GM12878 (cell line): ENCODE results near the gene HNRNPM. TPM values are rescaled to one million over a fixed set of nuclear protein-coding genes. Genes with fewer than 3 reads are reported as not detected.

ENCODE experiments used
- CBX5 ChIP-seq: sonication (generic); IDR thresholded peaks from 2 replicates; pipeline ENCODE4 v1.6.1; 2016; ENCODE audit warnings: low read depth, moderate library complexity, mild to moderate bottlenecking, inconsistent platforms
- CREM ChIP-seq: IDR thresholded peaks from 2 replicates; pipeline ENCODE4 v1.6.1; 2014; ENCODE audit warnings: antibody characterized with exemption, low read depth
- DPF2 ChIP-seq: fragments of 450-650 bp; IDR thresholded peaks from 2 replicates; pipeline ENCODE4 v1.6.1; 2017; ENCODE audit warnings: mild to moderate bottlenecking
- EED ChIP-seq: sonication (generic); IDR thresholded peaks from 2 replicates; pipeline ENCODE4 v1.6.1; 2016; ENCODE audit warnings: antibody characterized with exemption, low read depth
- ETV6 ChIP-seq, 2 experiments: fragments of 450-650 bp in 1 of 2; IDR thresholded peaks in 1 of 2; conservative IDR thresholded peaks in 1 of 2; 2 replicates each; pipeline ENCODE4 v1.6.1; 2014; ENCODE audit warnings: antibody characterized with exemption in 1 of 2, borderline replicate concordance in 1 of 2, low read depth in 1 of 2, mild to moderate bottlenecking in 1 of 2, moderate library complexity in 1 of 2
- EZH2 ChIP-seq: IDR thresholded peaks from 2 replicates; pipeline ENCODE4 v1.6.1; 2012; ENCODE audit warnings: low read depth, mild to moderate bottlenecking, control low read depth, inconsistent platforms, low read length, borderline replicate concordance; ENCODE audit not compliant: control insufficient read depth
- HDAC6 ChIP-seq: fragments of 200-600 bp; sonication (generic); IDR thresholded peaks from one replicate; pipeline ENCODE4 v1.8.0; 2017; ENCODE audit warnings: antibody characterized with exemption; ENCODE audit not compliant: unreplicated experiment
- KLF5 ChIP-seq: fragments of 450-650 bp; IDR thresholded peaks from 2 replicates; pipeline ENCODE4 v1.6.1; 2014; ENCODE audit warnings: mild to moderate bottlenecking; ENCODE audit not compliant: partially characterized antibody
- POLR2A ChIP-seq: IDR thresholded peaks from 2 replicates; pipeline ENCODE4 v1.6.1; 2011; ENCODE audit warnings: low read depth, mild to moderate bottlenecking, low read length
- POLR2AphosphoS5 ChIP-seq: IDR thresholded peaks from 2 replicates; pipeline ENCODE4 v1.6.1; 2011; ENCODE audit warnings: mild to moderate bottlenecking, low read length, inconsistent platforms
- SMAD1 ChIP-seq: fragments of 450-650 bp; IDR thresholded peaks from 2 replicates; pipeline ENCODE4 v1.6.1; 2018; ENCODE audit warnings: mild to moderate bottlenecking, low read depth; ENCODE audit not compliant: partially characterized antibody
- SMAD5 ChIP-seq: IDR thresholded peaks from 2 replicates; pipeline ENCODE4 v1.6.1; 2016; ENCODE audit warnings: antibody characterized with exemption, low read depth
- SMC3 ChIP-seq: IDR thresholded peaks from 2 replicates; pipeline ENCODE4 v1.6.1; 2011; ENCODE audit warnings: low read length, improper control_type of control experiment, borderline replicate concordance
- SP1 ChIP-seq: IDR thresholded peaks from one replicate; pipeline ENCODE4 v1.6.1; 2011; ENCODE audit warnings: low read depth, low read length
- STAT1 ChIP-seq: fragments of 450-650 bp; conservative IDR thresholded peaks from 2 replicates; pipeline ENCODE4 v1.6.1; 2014; ENCODE audit warnings: antibody characterized with exemption, mild to moderate bottlenecking
- YBX1 ChIP-seq: fragments of 450-650 bp; IDR thresholded peaks from 2 replicates; pipeline ENCODE4 v1.6.1; 2016; ENCODE audit warnings: antibody characterized with exemption
- YY1 ChIP-seq: IDR thresholded peaks from 2 replicates; pipeline ENCODE4 v1.6.1; 2011; ENCODE audit warnings: low read depth, mild to moderate bottlenecking, low read length
- ZNF622 ChIP-seq: fragments of 450-650 bp; IDR thresholded peaks from 2 replicates; pipeline ENCODE4 v1.6.1; 2017; ENCODE audit warnings: mild to moderate bottlenecking, inconsistent platforms
- polyA plus RNA-seq, 11 experiments: library from polyadenylated mRNA; depleted of rRNA in 4 of 11; unstranded in 6 of 11; stranded (reverse) in 5 of 11; fragments of >200 nt; fragmentation: Nextera tagmentation in 4 of 11; fragmentation: Illumina TruSeq in 1 of 11; extraction: Ambion mirVana in 4 of 11; extraction: Trizol in 1 of 11; gene quantifications; 1 replicate in 1 of 11; 2 replicates in 10 of 11; pipeline versions ENCODE4 v1.2.1 to v1.2.3, GENCODE V29; 2011 to 2016; ENCODE audit warnings: inconsistent platforms in 2 of 11, missing spikeins in 2 of 11, low read depth in 1 of 11
- total RNA-seq, 4 experiments: library from RNA; depleted of rRNA in 3 of 4; stranded (reverse); fragments of >200 nt in 3 of 4; fragmentation: Illumina TruSeq in 1 of 4; extraction: Trizol in 1 of 4; gene quantifications; 2 replicates each; pipeline versions ENCODE4 v1.2.1 to v1.2.3, GENCODE V29; 2013 to 2021
- TF ChIP-seq, protein P1 (sequence below): fragments of 450-650 bp; IDR thresholded peaks from 2 replicates; pipeline ENCODE4 v1.6.1; 2017; ENCODE audit warnings: mild to moderate bottlenecking
- TF ChIP-seq, protein P2 (sequence below): IDR thresholded peaks from 2 replicates; pipeline ENCODE4 v1.6.1; 2011; ENCODE audit warnings: low read depth, mild to moderate bottlenecking, low read length, moderate library complexity, borderline replicate concordance; ENCODE audit errors: extremely low read depth
- TF ChIP-seq, protein P3 (sequence below): IDR thresholded peaks from 2 replicates; pipeline ENCODE4 v1.6.1; 2011; ENCODE audit warnings: mild to moderate bottlenecking, low read depth, low read length, moderate library complexity; ENCODE audit not compliant: insufficient replicate concordance
- TF ChIP-seq, protein P4 (sequence below): fragments of 150-350 bp; IDR thresholded peaks from 2 replicates; pipeline ENCODE4 v1.6.1; 2014; ENCODE audit warnings: mild to moderate bottlenecking, low read depth, low read length

The HNRNPM gene
- total and polyA plus RNA-seq, 10 of the 15 experiments (the other 5 are each of a cell fraction or from before 2014, with no cell fraction given): 14.3 to 415 (median 198) TPM

DNA sequence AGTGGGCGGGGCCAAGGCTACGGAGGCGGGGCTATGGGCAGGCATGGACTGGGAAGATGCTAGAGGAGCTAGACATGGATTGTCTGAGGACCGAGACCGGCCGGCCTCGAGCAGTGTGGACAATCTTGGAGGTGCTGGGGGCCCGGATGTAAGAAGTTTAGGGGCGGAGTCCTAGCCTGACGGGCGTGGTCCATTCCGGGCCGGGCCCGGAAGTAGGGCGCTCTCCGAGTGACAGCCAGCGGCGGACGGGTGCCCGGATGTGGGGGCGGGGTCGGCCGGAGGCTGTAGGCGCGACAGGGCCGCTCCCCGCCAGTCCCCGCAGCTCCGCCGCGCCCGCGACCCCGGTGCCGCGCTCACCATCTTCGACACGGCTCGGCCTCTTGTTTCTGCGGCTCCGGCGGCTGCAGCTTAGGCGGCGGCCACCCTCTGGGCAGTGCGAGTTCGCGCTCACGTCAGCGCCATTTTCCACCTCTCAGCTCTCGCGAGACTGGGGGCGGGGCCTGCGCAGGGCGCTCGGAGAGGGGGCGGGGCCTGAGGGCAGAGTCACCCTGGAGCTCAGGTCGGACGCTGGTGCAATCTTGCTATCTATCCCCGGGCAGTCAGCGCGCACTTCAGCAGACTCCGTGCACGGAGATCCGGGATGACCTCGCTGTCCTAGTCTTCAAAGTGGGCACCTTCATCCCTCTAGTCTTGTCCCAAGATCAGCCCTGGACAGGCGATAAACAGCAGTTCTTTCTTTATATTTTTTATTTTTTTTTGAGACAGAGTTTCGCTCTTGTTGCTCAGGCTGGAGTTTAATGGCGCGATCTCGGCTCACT lies 69.1 kb downstream of the HNRNPM start, which contains the start of gene ZNF414 (continued):
- TF ChIP-seq YY1 (peak; percentile 96), SMAD5 (peak; percentile 58; the same call in 1 of the 2 replicates), HDAC6 (peak; percentile 59), DPF2 (peak; percentile 93), POLR2A (peak; percentile 98), SMAD1 (no peak), ZNF622 (no peak), EED (no peak), YBX1 (no peak), ETV6 (conservative IDR thresholded peaks at IDR 0.05 in 1 of 2, IDR thresholded peaks at IDR 0.05 in 1 of 2; ENCODE audit: borderline replicate concordance in 1 of 2, low read depth in 1 of 2) (no peak), CREM (peak; percentile 62; the same call in 1 of the 2 replicates), POLR2AphosphoS5 (peak; percentile 95), KLF5 (peak; percentile 41), STAT1 (no peak), SP1 (peak; percentile 38), CBX5 (no peak), EZH2 (no peak), SMC3 (no peak)
- TF ChIP-seq, protein P1, sequence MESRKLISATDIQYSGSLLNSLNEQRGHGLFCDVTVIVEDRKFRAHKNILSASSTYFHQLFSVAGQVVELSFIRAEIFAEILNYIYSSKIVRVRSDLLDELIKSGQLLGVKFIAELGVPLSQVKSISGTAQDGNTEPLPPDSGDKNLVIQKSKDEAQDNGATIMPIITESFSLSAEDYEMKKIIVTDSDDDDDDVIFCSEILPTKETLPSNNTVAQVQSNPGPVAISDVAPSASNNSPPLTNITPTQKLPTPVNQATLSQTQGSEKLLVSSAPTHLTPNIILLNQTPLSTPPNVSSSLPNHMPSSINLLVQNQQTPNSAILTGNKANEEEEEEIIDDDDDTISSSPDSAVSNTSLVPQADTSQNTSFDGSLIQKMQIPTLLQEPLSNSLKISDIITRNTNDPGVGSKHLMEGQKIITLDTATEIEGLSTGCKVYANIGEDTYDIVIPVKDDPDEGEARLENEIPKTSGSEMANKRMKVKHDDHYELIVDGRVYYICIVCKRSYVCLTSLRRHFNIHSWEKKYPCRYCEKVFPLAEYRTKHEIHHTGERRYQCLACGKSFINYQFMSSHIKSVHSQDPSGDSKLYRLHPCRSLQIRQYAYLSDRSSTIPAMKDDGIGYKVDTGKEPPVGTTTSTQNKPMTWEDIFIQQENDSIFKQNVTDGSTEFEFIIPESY: no peak
- TF ChIP-seq, protein P2, sequence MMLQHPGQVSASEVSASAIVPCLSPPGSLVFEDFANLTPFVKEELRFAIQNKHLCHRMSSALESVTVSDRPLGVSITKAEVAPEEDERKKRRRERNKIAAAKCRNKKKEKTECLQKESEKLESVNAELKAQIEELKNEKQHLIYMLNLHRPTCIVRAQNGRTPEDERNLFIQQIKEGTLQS: no peak
- TF ChIP-seq, protein P3, sequence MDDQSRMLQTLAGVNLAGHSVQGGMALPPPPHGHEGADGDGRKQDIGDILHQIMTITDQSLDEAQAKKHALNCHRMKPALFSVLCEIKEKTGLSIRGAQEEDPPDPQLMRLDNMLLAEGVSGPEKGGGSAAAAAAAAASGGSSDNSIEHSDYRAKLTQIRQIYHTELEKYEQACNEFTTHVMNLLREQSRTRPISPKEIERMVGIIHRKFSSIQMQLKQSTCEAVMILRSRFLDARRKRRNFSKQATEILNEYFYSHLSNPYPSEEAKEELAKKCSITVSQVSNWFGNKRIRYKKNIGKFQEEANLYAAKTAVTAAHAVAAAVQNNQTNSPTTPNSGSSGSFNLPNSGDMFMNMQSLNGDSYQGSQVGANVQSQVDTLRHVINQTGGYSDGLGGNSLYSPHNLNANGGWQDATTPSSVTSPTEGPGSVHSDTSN: peak; percentile 89
- TF ChIP-seq, protein P4, sequence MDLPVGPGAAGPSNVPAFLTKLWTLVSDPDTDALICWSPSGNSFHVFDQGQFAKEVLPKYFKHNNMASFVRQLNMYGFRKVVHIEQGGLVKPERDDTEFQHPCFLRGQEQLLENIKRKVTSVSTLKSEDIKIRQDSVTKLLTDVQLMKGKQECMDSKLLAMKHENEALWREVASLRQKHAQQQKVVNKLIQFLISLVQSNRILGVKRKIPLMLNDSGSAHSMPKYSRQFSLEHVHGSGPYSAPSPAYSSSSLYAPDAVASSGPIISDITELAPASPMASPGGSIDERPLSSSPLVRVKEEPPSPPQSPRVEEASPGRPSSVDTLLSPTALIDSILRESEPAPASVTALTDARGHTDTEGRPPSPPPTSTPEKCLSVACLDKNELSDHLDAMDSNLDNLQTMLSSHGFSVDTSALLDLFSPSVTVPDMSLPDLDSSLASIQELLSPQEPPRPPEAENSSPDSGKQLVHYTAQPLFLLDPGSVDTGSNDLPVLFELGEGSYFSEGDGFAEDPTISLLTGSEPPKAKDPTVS: no peak
